Mesendoderm (in vitro differentiated cells): ENCODE data around the gene CDCP2.
"Not testable (repeated sequence)": the region's sequence is repeated elsewhere in the genome, so short reads cannot be mapped to it uniquely, and the experiment has no call there.

Experiments used
- DNase-seq: peaks from one replicate; pipeline ENCODE4 v3.0.0; 2013
- H2AK5ac ChIP-seq: 2 replicates; pipeline ENCODE4 v1.6.1; 2013; ENCODE audit warnings: low read length, inconsistent platforms
- H2BK120ac ChIP-seq: 2 replicates; pipeline ENCODE4 v1.6.1; 2013; ENCODE audit warnings: low read depth, mild to moderate bottlenecking, low read length, moderate library complexity, mixed read lengths
- H2BK15ac ChIP-seq: replicated peaks from 2 replicates; pipeline ENCODE4 v1.6.1; 2013; ENCODE audit warnings: low read depth, mild to moderate bottlenecking, moderate library complexity
- H2BK5ac ChIP-seq: 2 replicates; pipeline ENCODE4 v1.6.1; 2013; ENCODE audit warnings: low read length, inconsistent platforms
- H3K18ac ChIP-seq: 2 replicates; pipeline ENCODE4 v1.6.1; 2013; ENCODE audit warnings: mild to moderate bottlenecking, low read length, mixed read lengths
- H3K23ac ChIP-seq: one replicate; pipeline ENCODE4 v1.6.1; 2013; ENCODE audit warnings: low read length
- H3K27ac ChIP-seq: 2 replicates; pipeline ENCODE4 v1.5.1; 2013; ENCODE audit warnings: low read depth, mild to moderate bottlenecking, inconsistent platforms, low read length, moderate library complexity
- H3K27me3 ChIP-seq: 2 replicates; pipeline ENCODE4 v1.6.1; 2013; ENCODE audit warnings: low read length, control low read depth, mild to moderate bottlenecking, inconsistent platforms; ENCODE audit not compliant: insufficient read depth, poor library complexity
- H3K36me3 ChIP-seq: 2 replicates; pipeline ENCODE4 v1.6.1; 2013; ENCODE audit warnings: low read length, inconsistent platforms; ENCODE audit not compliant: control insufficient read depth, insufficient read depth
- H3K4ac ChIP-seq: one replicate; pipeline ENCODE4 v1.6.1; 2013; ENCODE audit warnings: low read depth, mild to moderate bottlenecking, low read length, moderate library complexity
- H3K4me1 ChIP-seq: 2 replicates; pipeline ENCODE4 v1.6.1; 2013; ENCODE audit warnings: low read depth, low read length, inconsistent platforms; ENCODE audit not compliant: control insufficient read depth
- H3K4me2 ChIP-seq: 2 replicates; pipeline ENCODE4 v1.6.1; 2013; ENCODE audit warnings: low read length
- H3K4me3 ChIP-seq: 2 replicates; pipeline ENCODE4 v1.5.1; 2013; ENCODE audit warnings: mild to moderate bottlenecking, low read length
- H3K56ac ChIP-seq: one replicate; pipeline ENCODE4 v1.6.1; 2013; ENCODE audit warnings: low read length
- H3K79me1 ChIP-seq: 2 replicates; pipeline ENCODE4 v1.6.1; 2013; ENCODE audit warnings: low read length, inconsistent platforms
- H3K79me2 ChIP-seq: 2 replicates; pipeline ENCODE4 v1.6.1; 2013; ENCODE audit warnings: mild to moderate bottlenecking, low read length; ENCODE audit not compliant: control insufficient read depth, insufficient read depth
- H3K9ac ChIP-seq: 2 replicates; pipeline ENCODE4 v1.6.1; 2013; ENCODE audit warnings: low read length, inconsistent platforms
- H4K5ac ChIP-seq: one replicate; pipeline ENCODE4 v1.6.1; 2013; ENCODE audit warnings: low read length
- H4K8ac ChIP-seq: one replicate; pipeline ENCODE4 v1.6.1; 2013; ENCODE audit warnings: low read depth, mild to moderate bottlenecking, control low read depth, low read length, moderate library complexity
- WGBS: extraction: QIAGEN DNeasy Blood & Tissue Kit; methylation state at CpG from one replicate; pipeline ENCODE4 v1.1.7; 2013; ENCODE audit warnings: low lambda C conversion rate, missing lambda C conversion rate; ENCODE audit not compliant: insufficient coverage; ENCODE audit errors: extremely low coverage; 5-methylcytosine and 5-hydroxymethylcytosine counted together

The CDCP2 gene

DNA sequence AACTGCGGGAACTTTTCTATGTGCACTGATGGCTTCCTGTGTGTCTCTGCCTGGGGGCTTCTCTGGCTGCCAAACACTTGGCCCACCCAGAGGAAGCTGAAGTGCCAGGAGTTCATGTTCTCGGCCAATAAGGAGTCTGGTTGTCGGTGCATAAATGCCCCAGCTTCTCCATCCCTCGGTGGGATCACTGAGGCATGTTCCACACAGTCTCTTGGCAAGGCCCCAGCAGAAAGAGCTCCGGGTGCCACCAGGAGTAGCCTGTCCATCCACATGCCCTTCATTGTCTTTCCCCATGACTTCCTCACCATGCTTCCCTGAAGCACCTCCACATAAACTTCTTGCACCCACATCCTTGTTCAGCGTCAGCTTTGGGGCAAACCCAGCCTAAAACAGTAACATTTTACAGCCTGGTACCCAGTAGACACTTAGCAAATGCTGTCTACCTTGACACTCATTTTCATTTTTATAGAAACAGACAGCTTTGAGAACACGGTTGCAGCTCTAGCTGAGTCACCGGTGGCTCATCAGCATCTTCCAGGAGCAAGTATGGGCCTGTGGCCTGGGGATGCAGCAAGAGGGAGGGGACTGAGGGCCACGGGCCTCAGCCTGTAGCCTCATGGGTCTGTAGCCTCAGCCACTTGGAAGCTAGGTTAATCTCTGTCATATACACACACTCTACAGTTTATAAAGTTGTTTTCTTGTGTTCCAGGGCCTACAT lies 14.8 kb upstream of the CDCP2 start:
- no peak for DNase-seq
- H2BK15ac ChIP-seq = no peak overlapping the region
- no peak overlapping the region for H4K8ac ChIP-seq
- H3K18ac ChIP-seq = no peak overlapping the region
- no peak overlapping the region for H3K4me2 ChIP-seq
- no peak overlapping the region for H3K4ac ChIP-seq
- no peak overlapping the region for H2BK5ac ChIP-seq
- H3K27me3 ChIP-seq = no peaks in the 10 kb centered on the region
- H3K79me1 ChIP-seq = no peaks in the 10 kb centered on the region
- no peaks in the 10 kb centered on the region for H3K4me1 ChIP-seq
- H2AK5ac ChIP-seq = no peak overlapping the region
- H3K79me2 ChIP-seq = no peaks in the 10 kb centered on the region
- H3K27ac ChIP-seq = no peak overlapping the region
- no peak overlapping the region for H3K4me3 ChIP-seq
- no peak overlapping the region for H3K23ac ChIP-seq
- H3K9ac ChIP-seq = no peak overlapping the region
- WGBS = no CpG with 5 or more reads among the region's 9 CpGs
- H3K56ac ChIP-seq = no peak overlapping the region
- H4K5ac ChIP-seq = no peak overlapping the region
- no peaks in the 10 kb centered on the region for H3K36me3 ChIP-seq
- H2BK120ac ChIP-seq = no peak overlapping the region

DNA sequence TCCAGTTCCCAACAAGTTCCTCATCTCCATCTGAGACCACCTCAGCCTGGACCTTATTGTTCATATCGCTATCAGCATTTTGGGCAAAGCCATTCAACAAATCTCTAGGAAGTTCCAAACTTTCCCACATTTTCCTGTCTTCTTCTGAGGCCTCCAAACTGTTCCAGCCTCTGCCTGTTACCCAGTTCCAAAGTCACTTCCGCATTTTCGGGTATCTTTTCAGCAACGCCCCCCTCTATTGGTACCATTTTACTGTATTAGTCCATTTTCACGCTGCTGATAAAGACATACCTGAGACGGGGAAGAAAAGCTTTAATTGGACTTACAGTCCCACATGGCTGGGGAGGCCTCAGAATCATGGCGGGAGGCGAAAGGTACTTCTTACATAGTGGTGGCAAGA lies 13.6 kb upstream of the CDCP2 start:
- not testable (repeated sequence) for H3K18ac ChIP-seq, H3K4me2 ChIP-seq, H2BK120ac ChIP-seq, H3K27ac ChIP-seq, H3K4me1 ChIP-seq, H3K27me3 ChIP-seq, H4K8ac ChIP-seq, H3K79me1 ChIP-seq, H2AK5ac ChIP-seq, H3K56ac ChIP-seq, H2BK5ac ChIP-seq, DNase-seq, H2BK15ac ChIP-seq, H3K36me3 ChIP-seq, H3K79me2 ChIP-seq, H3K4me3 ChIP-seq, H3K4ac ChIP-seq, H4K5ac ChIP-seq, H3K9ac ChIP-seq, H3K23ac ChIP-seq
- WGBS = no CpG with 5 or more reads among the region's 8 CpGs

DNA sequence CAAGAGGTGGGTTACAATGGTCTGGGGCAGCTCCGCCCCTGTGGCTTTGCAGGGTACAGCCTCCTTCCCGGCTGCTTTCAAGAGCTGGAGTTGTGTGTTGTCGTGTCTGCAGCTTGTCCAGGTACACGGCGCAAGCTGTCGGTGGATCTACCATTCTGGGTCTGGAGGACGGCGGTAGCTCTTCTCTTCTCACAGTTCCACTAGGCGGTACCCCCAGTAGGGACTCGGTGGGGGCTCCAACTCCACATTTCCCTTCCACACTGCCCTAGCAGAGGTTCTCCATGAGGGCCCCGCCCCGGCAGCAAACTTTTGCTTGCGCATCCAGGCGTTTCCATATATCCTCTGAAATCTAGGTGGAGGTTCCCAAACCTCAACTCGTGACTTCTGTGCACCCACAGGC lies 12.3 kb upstream of the CDCP2 start:
- H2BK5ac ChIP-seq = no peak overlapping the region
- H3K4me3 ChIP-seq = no peak overlapping the region
- DNase-seq = no peak
- no peak overlapping the region for H3K9ac ChIP-seq
- no peaks in the 10 kb centered on the region for H3K79me1 ChIP-seq
- no peaks in the 10 kb centered on the region for H3K79me2 ChIP-seq
- H2AK5ac ChIP-seq = no peak overlapping the region
- no peak overlapping the region for H4K5ac ChIP-seq
- no peak overlapping the region for H3K18ac ChIP-seq
- H3K36me3 ChIP-seq = no peaks in the 10 kb centered on the region
- no peak overlapping the region for H2BK15ac ChIP-seq
- H3K27me3 ChIP-seq = no peaks in the 10 kb centered on the region
- no peak overlapping the region for H3K56ac ChIP-seq
- no peak overlapping the region for H2BK120ac ChIP-seq
- no peak overlapping the region for H4K8ac ChIP-seq
- H3K27ac ChIP-seq = no peak overlapping the region
- no peaks in the 10 kb centered on the region for H3K4me1 ChIP-seq
- WGBS = no CpG with 5 or more reads among the region's 15 CpGs
- H3K23ac ChIP-seq = no peak overlapping the region
- H3K4me2 ChIP-seq = no peak overlapping the region
- no peak overlapping the region for H3K4ac ChIP-seq

DNA sequence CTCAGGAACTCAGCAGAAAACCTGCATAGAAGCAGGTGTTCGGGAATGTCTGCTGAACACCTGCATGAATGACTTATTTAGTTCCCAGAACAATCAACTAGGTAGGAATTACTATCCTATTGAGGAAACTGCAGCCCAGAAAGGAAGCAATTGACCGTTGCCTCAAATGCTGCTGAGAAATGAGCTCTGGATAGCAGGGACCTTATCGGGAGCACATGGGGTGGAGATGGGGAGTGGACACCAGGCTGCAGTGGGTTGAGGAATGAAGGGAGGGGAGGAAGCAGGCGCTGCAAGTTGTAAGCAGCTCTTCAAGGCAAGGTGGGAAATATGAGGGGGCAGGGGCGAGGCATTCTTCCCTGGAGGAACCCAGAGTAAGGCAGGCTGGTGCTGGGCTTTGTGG lies 10.8 kb upstream of the CDCP2 start:
- no peaks in the 10 kb centered on the region for H3K36me3 ChIP-seq
- H4K5ac ChIP-seq = no peak overlapping the region
- H3K18ac ChIP-seq = no peak overlapping the region
- H3K4ac ChIP-seq = no peak overlapping the region
- H3K4me1 ChIP-seq = no peaks in the 10 kb centered on the region
- DNase-seq = no peak
- no peak overlapping the region for H4K8ac ChIP-seq
- no CpG with 5 or more reads among the region's 5 CpGs for WGBS
- no peak overlapping the region for H2BK5ac ChIP-seq
- no peak overlapping the region for H2BK15ac ChIP-seq
- H3K56ac ChIP-seq = no peak overlapping the region
- H3K27me3 ChIP-seq = no peaks in the 10 kb centered on the region
- H2AK5ac ChIP-seq = no peak overlapping the region
- H3K79me2 ChIP-seq = no peaks in the 10 kb centered on the region
- no peak overlapping the region for H3K27ac ChIP-seq
- H3K4me3 ChIP-seq = no peak overlapping the region
- no peak overlapping the region for H3K9ac ChIP-seq
- H3K79me1 ChIP-seq = no peaks in the 10 kb centered on the region
- H3K23ac ChIP-seq = no peak overlapping the region
- H3K4me2 ChIP-seq = no peak overlapping the region
- H2BK120ac ChIP-seq = no peak overlapping the region

DNA sequence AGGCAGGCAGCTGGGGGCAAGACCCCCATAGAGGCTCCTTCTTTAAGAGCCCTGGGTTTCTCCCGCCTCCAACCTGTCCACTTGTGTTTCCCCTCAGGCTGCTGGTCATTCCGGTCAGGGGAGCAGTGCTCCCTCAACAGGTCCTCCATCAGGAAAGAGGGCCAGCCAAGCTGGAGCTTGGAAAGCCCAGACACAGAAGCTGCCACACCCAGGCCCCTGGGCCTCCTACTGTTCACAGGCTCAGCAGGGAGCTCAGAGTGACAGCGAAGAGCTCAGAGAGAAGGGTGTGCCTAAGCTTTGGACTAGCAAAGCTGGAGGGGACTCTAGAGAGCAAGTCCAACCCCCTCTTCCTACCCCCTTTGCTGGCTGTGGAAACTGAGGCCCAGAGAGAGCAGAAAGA lies 10.3 kb upstream of the CDCP2 start:
- H3K4ac ChIP-seq = no peak overlapping the region
- no peaks in the 10 kb centered on the region for H3K79me2 ChIP-seq
- no peak for DNase-seq
- H2BK5ac ChIP-seq = no peak overlapping the region
- no peaks in the 10 kb centered on the region for H3K36me3 ChIP-seq
- H3K23ac ChIP-seq = no peak overlapping the region
- H3K27ac ChIP-seq = no peak overlapping the region
- no peak overlapping the region for H3K4me2 ChIP-seq
- no peak overlapping the region for H2BK15ac ChIP-seq
- no peak overlapping the region for H3K56ac ChIP-seq
- no peaks in the 10 kb centered on the region for H3K4me1 ChIP-seq
- H3K18ac ChIP-seq = no peak overlapping the region
- H2BK120ac ChIP-seq = no peak overlapping the region
- H3K79me1 ChIP-seq = no peaks in the 10 kb centered on the region
- no CpG with 5 or more reads among the region's 3 CpGs for WGBS
- no peak overlapping the region for H4K8ac ChIP-seq
- H3K4me3 ChIP-seq = no peak overlapping the region
- no peak overlapping the region for H2AK5ac ChIP-seq
- H4K5ac ChIP-seq = no peak overlapping the region
- no peak overlapping the region for H3K9ac ChIP-seq
- H3K27me3 ChIP-seq = no peaks in the 10 kb centered on the region
